Endothelial cell (in vitro differentiated cells): Measurements from ENCODE around the gene TRIM26. TPM values are rescaled to one million over a fixed set of nuclear protein-coding genes. Genes with fewer than 3 reads are reported as not detected.
"Not testable (repeated sequence)": the region's sequence is repeated elsewhere in the genome, so short reads cannot be mapped to it uniquely, and the experiment has no call there.

Source experiments
- DNase-seq: peaks from one replicate; pipeline ENCODE4 v3.0.0; 2021; ENCODE audit warnings: low spot score
- H3K27ac Mint-ChIP-seq: one replicate; pipeline ENCODE4 v1.8.0; 2021; ENCODE audit warnings: mixed read lengths, inconsistent platforms; ENCODE audit not compliant: unreplicated experiment
- H3K27me3 Mint-ChIP-seq: one replicate; pipeline ENCODE4 v1.8.0; 2021; ENCODE audit warnings: mild to moderate bottlenecking, moderate library complexity, mixed read lengths, inconsistent platforms; ENCODE audit not compliant: unreplicated experiment
- H3K36me3 Mint-ChIP-seq: one replicate; pipeline ENCODE4 v1.8.0; 2021; ENCODE audit warnings: mild to moderate bottlenecking, low read depth, mixed read lengths, inconsistent platforms; ENCODE audit not compliant: unreplicated experiment
- H3K4me1 Mint-ChIP-seq: one replicate; pipeline ENCODE4 v1.8.0; 2021; ENCODE audit warnings: mild to moderate bottlenecking, mixed read lengths, inconsistent platforms; ENCODE audit not compliant: unreplicated experiment
- H3K4me3 Mint-ChIP-seq: one replicate; pipeline ENCODE4 v1.8.0; 2021; ENCODE audit warnings: mild to moderate bottlenecking, mixed read lengths, inconsistent platforms; ENCODE audit not compliant: unreplicated experiment
- H3K9me3 Mint-ChIP-seq: one replicate; pipeline ENCODE4 v1.8.0; 2021; ENCODE audit warnings: mixed read lengths, inconsistent platforms; ENCODE audit not compliant: unreplicated experiment
- CTCF ChIP-seq: fragments of 200-600 bp; sonication (generic); IDR thresholded peaks from one replicate; pipeline ENCODE4 v1.5.0; 2021; ENCODE audit warnings: antibody characterized with exemption; ENCODE audit not compliant: unreplicated experiment
- total RNA-seq: library from RNA; stranded (reverse); fragmentation: NEBNext Ultra II Directional; extraction: Animal tissue kit (Norgen Biotek cat#: 25700); gene quantifications from one replicate; pipeline ENCODE4 v1.2.1, GENCODE V29; 2021; ENCODE audit not compliant: unreplicated experiment

The TRIM26 gene
- total RNA-seq, 1 donor from 2014 or later: 27.1 TPM

GRCh38 chr6:30143780-30144179, 69.4 kb downstream of the TRIM26 start:
- Mint-ChIP-seq H3K4me3 (no peak overlapping the region), H3K27me3 (peaks cover 7% of the 10 kb centered on the region)
- TF ChIP-seq CTCF: no peak

GRCh38 chr6:30142665-30143064, 70.5 kb downstream of the TRIM26 start:
- peaks cover 5% of the 10 kb centered on the region for H3K27me3 Mint-ChIP-seq
- no peaks in the 10 kb centered on the region for H3K4me1 Mint-ChIP-seq
- H3K36me3 Mint-ChIP-seq: no peaks in the 10 kb centered on the region
- no peak overlapping the region for H3K27ac Mint-ChIP-seq
- no peaks in the 10 kb centered on the region for H3K9me3 Mint-ChIP-seq
- H3K4me3 Mint-ChIP-seq: no peak overlapping the region
- no peak for DNase-seq
- TF ChIP-seq CTCF: no peak

More at GRCh38 chr6:30143780-30144179, 69.4 kb downstream of the TRIM26 start:
- DNase-seq: no peak
- Mint-ChIP-seq H3K27ac (no peak overlapping the region), H3K4me1 (no peaks in the 10 kb centered on the region), H3K36me3 (no peaks in the 10 kb centered on the region), H3K9me3 (no peaks in the 10 kb centered on the region)

- H3K27ac Mint-ChIP-seq, H3K4me3 Mint-ChIP-seq, H3K36me3 Mint-ChIP-seq, H3K9me3 Mint-ChIP-seq, H3K27me3 Mint-ChIP-seq, DNase-seq, H3K4me1 Mint-ChIP-seq: not testable (repeated sequence)
These were observed 73.0 kb downstream of the TRIM26 start for GRCh38 chr6:30140240-30140639.

- H3K4me1 Mint-ChIP-seq: no peaks in the 10 kb centered on the region
- H3K27ac Mint-ChIP-seq: no peak overlapping the region
- H3K27me3 Mint-ChIP-seq: peaks cover 5% of the 10 kb centered on the region
- no peak for DNase-seq
- no peaks in the 10 kb centered on the region for H3K9me3 Mint-ChIP-seq
- no peaks in the 10 kb centered on the region for H3K36me3 Mint-ChIP-seq
- H3K4me3 Mint-ChIP-seq: no peak overlapping the region
- TF ChIP-seq CTCF: no peak
These were observed 76.5 kb downstream of the TRIM26 start for GRCh38 chr6:30136570-30137286.

- TF ChIP-seq CTCF: no peak
- Mint-ChIP-seq H3K4me1 (peaks cover 3% of the 10 kb centered on the region), H3K27ac (no peak within 1 kb of the TSS), H3K27me3 (peaks cover 5% of the 10 kb centered on the region), H3K4me3 (no peak within 1 kb of the TSS), H3K36me3 (no peaks in the 10 kb centered on the region), H3K9me3 (no peaks in the 10 kb centered on the region)
- no peak for DNase-seq
These were observed 77.4 kb downstream of the TRIM26 start, which contains the start of gene TRIM40 for GRCh38 chr6:30135757-30136156. Gene TRIM40 (plus strand): TSS chr6:30136140. CDS start chr6:30137037, 897 bp downstream.
